Neural progenitor cell (in vitro differentiated cells): ENCODE results near the gene GSTT2. TPM values are rescaled to one million over a fixed set of nuclear protein-coding genes. Genes with fewer than 3 reads are reported as not detected.
A peak's percentile ranks its signal among the peaks of the same experiment; 100 is the strongest.
"Not testable (repeated sequence)": the region's sequence is repeated elsewhere in the genome, so short reads cannot be mapped to it uniquely, and the experiment has no call there.

Source experiments
- DNase-seq: peaks from one replicate; pipeline ENCODE4 v3.0.0-alpha.2; 2016; ENCODE audit warnings: low spot score
- H2AFZ ChIP-seq: fragments of 200-600 bp; sonication (generic); replicated peaks from 2 replicates; pipeline ENCODE4 v1.6.1; 2016; ENCODE audit warnings: antibody characterized with exemption
- H3F3A ChIP-seq: fragments of 200-600 bp; sonication (generic); 2 replicates; pipeline ENCODE4 v1.6.1; 2016; ENCODE audit warnings: antibody characterized with exemption, low read depth
- H3K27ac ChIP-seq: fragments of 200-600 bp; sonication (generic); 2 replicates; pipeline ENCODE4 v1.5.1; 2016; ENCODE audit warnings: mild to moderate bottlenecking
- H3K27me3 ChIP-seq: fragments of 200-600 bp; sonication (generic); 2 replicates; pipeline ENCODE4 v1.6.1; 2016; ENCODE audit warnings: mild to moderate bottlenecking, moderate library complexity
- H3K36me3 ChIP-seq: fragments of 200-600 bp; sonication (generic); 2 replicates; pipeline ENCODE4 v1.5.1; 2016
- H3K4me1 ChIP-seq: fragments of 200-600 bp; sonication (generic); 2 replicates; pipeline ENCODE4 v1.6.1; 2016; ENCODE audit warnings: mixed run types
- H3K4me2 ChIP-seq: fragments of 200-600 bp; sonication (generic); 2 replicates; pipeline ENCODE4 v1.6.1; 2016
- H3K4me3 ChIP-seq: fragments of 200-600 bp; sonication (generic); 2 replicates; pipeline ENCODE4 v1.5.1; 2016
- H3K79me2 ChIP-seq: fragments of 200-600 bp; sonication (generic); 2 replicates; pipeline ENCODE4 v1.6.1; 2016; ENCODE audit warnings: low read depth
- H3K9ac ChIP-seq: fragments of 200-600 bp; sonication (generic); 2 replicates; pipeline ENCODE4 v1.6.1; 2016
- H3K9me3 ChIP-seq: fragments of 200-600 bp; sonication (generic); 2 replicates; pipeline ENCODE4 v1.5.1; 2016; ENCODE audit warnings: low read depth
- H4K20me1 ChIP-seq: fragments of 200-600 bp; sonication (generic); 2 replicates; pipeline ENCODE4 v1.6.1; 2016; ENCODE audit warnings: low read depth
- H3K27ac Mint-ChIP-seq: 3 replicates; pipeline ENCODE4 v1.8.0; 2021; ENCODE audit warnings: mixed read lengths
- H3K27me3 Mint-ChIP-seq: 2 replicates; pipeline ENCODE4 v1.8.0; 2022; ENCODE audit warnings: low read depth, mild to moderate bottlenecking, inconsistent platforms, moderate library complexity, mixed read lengths; ENCODE audit not compliant: insufficient read depth
- H3K36me3 Mint-ChIP-seq: 3 replicates; pipeline ENCODE4 v1.8.0; 2021; ENCODE audit warnings: mixed read lengths
- H3K4me1 Mint-ChIP-seq: 3 replicates; pipeline ENCODE4 v1.8.0; 2021; ENCODE audit warnings: mixed read lengths
- H3K4me3 Mint-ChIP-seq: 3 replicates; pipeline ENCODE4 v1.8.0; 2021; ENCODE audit warnings: mild to moderate bottlenecking, moderate library complexity, mixed read lengths
- H3K9me3 Mint-ChIP-seq: 3 replicates; pipeline ENCODE4 v1.8.0; 2020; ENCODE audit warnings: mixed read lengths
- CTCF ChIP-seq: fragments of 200-600 bp; sonication (generic); IDR thresholded peaks from 2 replicates; pipeline ENCODE4 v1.5.1; 2017; ENCODE audit warnings: antibody characterized with exemption, mild to moderate bottlenecking
- EZH2 ChIP-seq: fragments of 200-600 bp; sonication (generic); IDR thresholded peaks from 2 replicates; pipeline ENCODE4 v1.6.1; 2017; ENCODE audit warnings: antibody characterized with exemption, mild to moderate bottlenecking, moderate library complexity
- EZH2phosphoT487 ChIP-seq: fragments of 200-600 bp; sonication (generic); IDR thresholded peaks from 2 replicates; pipeline ENCODE4 v1.6.1; 2017; ENCODE audit warnings: antibody characterized with exemption
- total RNA-seq: library from RNA; depleted of rRNA; stranded (reverse); fragments of >200 nt; gene quantifications from 2 replicates; pipeline ENCODE4 v1.2.3, GENCODE V29; 2015; ENCODE audit warnings: low replicate concordance

Gene GSTT2
- total RNA-seq, 1 donor from 2014 or later, result not detected

GRCh38 chr22:23997092-23997491, 17.2 kb downstream of the GSTT2 start:
- Mint-ChIP-seq H3K9me3 (no peaks in the 10 kb centered on the region), H3K27ac (no peak overlapping the region), H3K36me3 (no peaks in the 10 kb centered on the region), H3K27me3 (peaks cover 3% of the 10 kb centered on the region), H3K4me3 (no peak overlapping the region), H3K4me1 (peaks cover 3% of the 10 kb centered on the region)
- Histone ChIP-seq H3F3A (no peaks in the 10 kb centered on the region), H3K79me2 (no peaks in the 10 kb centered on the region), H3K9me3 (no peaks in the 10 kb centered on the region), H3K27me3 (no peaks in the 10 kb centered on the region), H3K4me3 (no peak overlapping the region), H3K27ac (no peak overlapping the region), H2AFZ (no peak overlapping the region), H3K4me1 (peaks cover 6% of the 10 kb centered on the region), H3K4me2 (no peak overlapping the region), H3K9ac (no peak overlapping the region), H4K20me1 (no peaks in the 10 kb centered on the region), H3K36me3 (no peaks in the 10 kb centered on the region)
- TF ChIP-seq EZH2phosphoT487, result no peak
- DNase-seq, result no peak

- peak overlapping the region; percentile 8 for H3K27ac Mint-ChIP-seq
- not testable (repeated sequence) for H3K27me3 Mint-ChIP-seq
These were observed 19.8 kb downstream of the GSTT2 start for GRCh38 chr22:23999779-24000178.

GRCh38 chr22:24001314-24001713, 21.4 kb downstream of the GSTT2 start:
- Histone ChIP-seq H3K27me3 (no peaks in the 10 kb centered on the region), H4K20me1 (no peaks in the 10 kb centered on the region), H3K9ac (no peak overlapping the region), H3F3A (no peaks in the 10 kb centered on the region), H2AFZ (peak overlapping the region; percentile 75), H3K4me3 (no peak overlapping the region), H3K4me1 (peaks cover 6% of the 10 kb centered on the region), H3K79me2 (no peaks in the 10 kb centered on the region), H3K36me3 (no peaks in the 10 kb centered on the region), H3K9me3 (no peaks in the 10 kb centered on the region), H3K4me2 (no peak overlapping the region), H3K27ac (no peak overlapping the region)
- Mint-ChIP-seq H3K27ac (peak overlapping the region; percentile 59), H3K9me3 (no peaks in the 10 kb centered on the region), H3K27me3 (peaks cover 2% of the 10 kb centered on the region), H3K36me3 (no peaks in the 10 kb centered on the region), H3K4me3 (peak overlapping the region; percentile 23), H3K4me1 (peaks cover 8% of the 10 kb centered on the region)
- DNase-seq, result peak; percentile 53
- TF ChIP-seq EZH2, result no peak
- TF ChIP-seq EZH2phosphoT487, result no peak
- TF ChIP-seq CTCF, result peak; percentile 11

More at GRCh38 chr22:23999779-24000178, 19.8 kb downstream of the GSTT2 start:
- H4K20me1 ChIP-seq, H3K4me1 Mint-ChIP-seq, H2AFZ ChIP-seq, H3K27ac ChIP-seq, H3K4me3 ChIP-seq, H3K9me3 Mint-ChIP-seq, H3K27me3 ChIP-seq, H3K9ac ChIP-seq, H3K79me2 ChIP-seq, DNase-seq, H3K9me3 ChIP-seq, H3K36me3 Mint-ChIP-seq, H3F3A ChIP-seq, H3K36me3 ChIP-seq, H3K4me2 ChIP-seq, H3K4me3 Mint-ChIP-seq, H3K4me1 ChIP-seq: not testable (repeated sequence)

- H3K4me3 ChIP-seq, result no peak overlapping the region
- H3K9me3 ChIP-seq, result no peaks in the 10 kb centered on the region
- H2AFZ ChIP-seq, result no peak overlapping the region
- no peak overlapping the region for H3K27ac ChIP-seq
- no peak overlapping the region for H3K9ac ChIP-seq
- H3K27ac Mint-ChIP-seq, result peak overlapping the region; percentile 51
- H3K36me3 Mint-ChIP-seq, result no peaks in the 10 kb centered on the region
- H4K20me1 ChIP-seq, result no peaks in the 10 kb centered on the region
- H3K9me3 Mint-ChIP-seq, result no peaks in the 10 kb centered on the region
- peaks cover 6% of the 10 kb centered on the region for H3K4me1 ChIP-seq
- no peak overlapping the region for H3K4me2 ChIP-seq
- no peak for TF ChIP-seq EZH2
- TF ChIP-seq EZH2phosphoT487, result no peak
- no peak for TF ChIP-seq CTCF
- H3K27me3 ChIP-seq, result no peaks in the 10 kb centered on the region
- peaks cover 8% of the 10 kb centered on the region for H3K4me1 Mint-ChIP-seq
- no peaks in the 10 kb centered on the region for H3F3A ChIP-seq
- no peak overlapping the region for H3K4me3 Mint-ChIP-seq
- no peaks in the 10 kb centered on the region for H3K79me2 ChIP-seq
- H3K27me3 Mint-ChIP-seq, result peaks cover 2% of the 10 kb centered on the region
- no peak for DNase-seq
- no peaks in the 10 kb centered on the region for H3K36me3 ChIP-seq
These were observed 22.3 kb downstream of the GSTT2 start for GRCh38 chr22:24002272-24002671.
